ENCODE measurements around the gene NTRK3.

GRCh38 chr15:88076328-88076727, 180.2 kb downstream of the NTRK3 start:
- TF ChIP-seq, protein P1, sequence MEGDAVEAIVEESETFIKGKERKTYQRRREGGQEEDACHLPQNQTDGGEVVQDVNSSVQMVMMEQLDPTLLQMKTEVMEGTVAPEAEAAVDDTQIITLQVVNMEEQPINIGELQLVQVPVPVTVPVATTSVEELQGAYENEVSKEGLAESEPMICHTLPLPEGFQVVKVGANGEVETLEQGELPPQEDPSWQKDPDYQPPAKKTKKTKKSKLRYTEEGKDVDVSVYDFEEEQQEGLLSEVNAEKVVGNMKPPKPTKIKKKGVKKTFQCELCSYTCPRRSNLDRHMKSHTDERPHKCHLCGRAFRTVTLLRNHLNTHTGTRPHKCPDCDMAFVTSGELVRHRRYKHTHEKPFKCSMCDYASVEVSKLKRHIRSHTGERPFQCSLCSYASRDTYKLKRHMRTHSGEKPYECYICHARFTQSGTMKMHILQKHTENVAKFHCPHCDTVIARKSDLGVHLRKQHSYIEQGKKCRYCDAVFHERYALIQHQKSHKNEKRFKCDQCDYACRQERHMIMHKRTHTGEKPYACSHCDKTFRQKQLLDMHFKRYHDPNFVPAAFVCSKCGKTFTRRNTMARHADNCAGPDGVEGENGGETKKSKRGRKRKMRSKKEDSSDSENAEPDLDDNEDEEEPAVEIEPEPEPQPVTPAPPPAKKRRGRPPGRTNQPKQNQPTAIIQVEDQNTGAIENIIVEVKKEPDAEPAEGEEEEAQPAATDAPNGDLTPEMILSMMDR (conservative IDR thresholded peaks at IDR 0.05): no peak
- no peak for TF ChIP-seq EZH2 (IDR thresholded peaks at IDR 0.05; ENCODE audit: low read depth)

Measured in PC-9 (cell line).